GM08714 (cell line): Measurements from ENCODE around the gene PAPPA2.
"Not testable (repeated sequence)": the region's sequence is repeated elsewhere in the genome, so short reads cannot be mapped to it uniquely, and the experiment has no call there.

Experiments
- H3K4me3 ChIP-seq: fragments of 200-500 bp; sonication (Bioruptor generic); 2 replicates; pipeline ENCODE4 v1.5.1; 2014; ENCODE audit warnings: mild to moderate bottlenecking, low read length, inconsistent platforms
- ZNF274 ChIP-seq: IDR thresholded peaks from 2 replicates; pipeline ENCODE4 v1.6.1; 2012; ENCODE audit warnings: mild to moderate bottlenecking, low read depth, low read length

PAPPA2 gene

GRCh38 chr1:176462674-176463378 is at the start of gene PAPPA2:
PAPPA2 (plus strand) TSS chr1:176463175; CDS start chr1:176556323, 93,148 bp downstream.
- TF ChIP-seq ZNF274: no peak
- H3K4me3 ChIP-seq: no peak within 1 kb of the TSS

GRCh38 chr1:176416777-176417176 is 46.2 kb upstream of the PAPPA2 start:
- no peak for TF ChIP-seq ZNF274

GRCh38 chr1:176419608-176420007 is 43.4 kb upstream of the PAPPA2 start:
- not testable (repeated sequence) for H3K4me3 ChIP-seq

More at GRCh38 chr1:176416777-176417176, 46.2 kb upstream of the PAPPA2 start:
- no peak overlapping the region for H3K4me3 ChIP-seq

- no peak for TF ChIP-seq ZNF274
- no peak overlapping the region for H3K4me3 ChIP-seq
Measured at GRCh38 chr1:176434234-176434633, 28.7 kb upstream of the PAPPA2 start.

- no peak for TF ChIP-seq ZNF274
- no peak overlapping the region for H3K4me3 ChIP-seq
Measured at GRCh38 chr1:176436251-176436650, 26.7 kb upstream of the PAPPA2 start.

GRCh38 chr1:176440176-176440575 is 22.8 kb upstream of the PAPPA2 start:
- H3K4me3 ChIP-seq: no peak overlapping the region
- TF ChIP-seq ZNF274: no peak

GRCh38 chr1:176444286-176444685 is 18.7 kb upstream of the PAPPA2 start:
- H3K4me3 ChIP-seq: no peak overlapping the region
- TF ChIP-seq ZNF274: no peak

- TF ChIP-seq ZNF274: no peak
- H3K4me3 ChIP-seq: no peak overlapping the region
Measured at GRCh38 chr1:176445402-176445801, 17.6 kb upstream of the PAPPA2 start.

- H3K4me3 ChIP-seq: no peak overlapping the region
- TF ChIP-seq ZNF274: no peak
Measured at GRCh38 chr1:176448340-176448739, 14.6 kb upstream of the PAPPA2 start.

GRCh38 chr1:176450526-176450925 is 12.4 kb upstream of the PAPPA2 start:
- no peak overlapping the region for H3K4me3 ChIP-seq
- TF ChIP-seq ZNF274: no peak

- H3K4me3 ChIP-seq: not testable (repeated sequence)
Measured at GRCh38 chr1:176451741-176452140, 11.2 kb upstream of the PAPPA2 start.

- TF ChIP-seq ZNF274: no peak
- H3K4me3 ChIP-seq: no peak overlapping the region
Measured at GRCh38 chr1:176456795-176457194, 6.2 kb upstream of the PAPPA2 start.

- TF ChIP-seq ZNF274: no peak
- no peak overlapping the region for H3K4me3 ChIP-seq
Measured at GRCh38 chr1:176460544-176461336, 2.2 kb upstream of the PAPPA2 start.

- no peak for TF ChIP-seq ZNF274
- H3K4me3 ChIP-seq: no peak overlapping the region
Measured at GRCh38 chr1:176461576-176461975, 1.4 kb upstream of the PAPPA2 start.

GRCh38 chr1:176466514-176466913 is 3.5 kb downstream of the PAPPA2 start:
- no peak overlapping the region for H3K4me3 ChIP-seq
- no peak for TF ChIP-seq ZNF274
